Fibroblast of skin of left quadriceps (primary cell): ENCODE data around the gene ARL8B.
"Not testable (repeated sequence)": the region's sequence is repeated elsewhere in the genome, so short reads cannot be mapped to it uniquely, and the experiment has no call there.

ENCODE experiments used
- DNase-seq, 2 experiments: peaks; one replicate each; pipeline ENCODE4 v3.0.0-alpha.2; 2013; ENCODE audit warnings: low read depth in 2 of 2

Gene ARL8B

DNA sequence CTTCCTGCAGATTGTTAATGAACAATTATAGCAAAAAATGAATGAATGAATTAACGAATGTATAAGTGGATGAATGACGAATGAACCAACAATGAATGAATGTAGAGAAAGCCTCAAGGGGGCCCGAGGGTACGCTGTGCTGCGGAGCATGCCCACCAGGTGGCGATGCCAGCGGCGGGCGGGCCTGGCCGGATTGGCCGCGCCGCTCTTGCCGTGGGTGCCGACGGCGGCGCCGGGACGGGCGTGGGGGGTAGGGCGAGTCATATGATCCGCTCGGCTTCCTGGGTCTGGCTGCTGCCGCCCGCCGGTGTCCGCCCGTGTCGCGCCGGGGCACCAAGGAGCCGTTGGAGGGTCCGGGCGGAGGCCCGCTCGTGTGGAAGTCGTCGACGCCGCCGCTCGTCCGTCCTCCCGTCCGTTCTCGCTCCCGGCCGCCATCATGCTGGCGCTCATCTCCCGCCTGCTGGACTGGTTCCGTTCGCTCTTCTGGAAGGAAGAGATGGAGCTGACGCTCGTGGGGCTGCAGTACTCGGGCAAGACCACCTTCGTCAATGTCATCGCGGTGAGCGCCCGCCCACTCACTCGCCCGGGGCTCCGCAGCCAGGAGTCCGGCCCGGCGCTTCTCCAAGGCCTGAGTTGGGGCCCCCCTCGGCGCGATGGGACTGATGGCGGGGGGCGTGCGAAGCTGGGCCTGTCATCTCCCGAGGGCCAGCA, at the start of gene ARL8B:
Gene ARL8B, plus strand, starts transcription at position 263 of the 711 bp plus-strand sequence. Its CDS starts 174 bp downstream, at position 437.
- DNase-seq, result peak; percentile 68 to 74

DNA sequence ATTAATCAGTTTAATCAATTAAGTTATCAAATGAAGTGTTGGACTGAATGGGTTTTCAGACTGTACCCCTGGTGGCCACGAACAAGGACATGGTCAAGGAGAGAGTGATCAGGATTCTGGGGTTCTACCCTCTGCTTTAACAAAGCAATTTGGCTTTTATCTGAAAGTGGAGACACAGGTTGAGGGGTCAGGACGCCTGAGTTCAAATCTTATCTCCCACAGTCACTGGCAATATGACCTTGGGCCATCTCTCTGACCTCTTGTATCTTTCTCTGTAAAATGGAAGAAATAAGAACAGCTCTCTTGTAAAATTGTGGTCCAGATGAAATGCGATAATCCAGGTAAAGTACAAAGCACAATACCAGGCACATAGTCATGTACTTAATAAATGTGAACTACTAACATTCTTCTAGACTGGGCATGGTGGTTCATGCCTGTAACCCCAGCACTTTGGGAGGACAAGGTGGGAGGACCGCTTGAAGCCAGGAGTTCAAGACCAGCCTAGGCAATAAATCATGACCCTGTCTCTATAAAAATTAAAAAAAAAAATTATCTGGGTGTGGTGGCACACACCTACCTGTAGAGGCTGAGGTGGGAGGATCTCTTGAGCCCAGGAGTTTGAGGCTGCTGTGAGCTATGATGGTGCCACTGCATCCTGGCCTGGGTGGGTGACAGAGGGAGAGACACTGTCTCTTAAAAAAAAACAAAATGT, 48.6 kb upstream of the ARL8B start:
- DNase-seq, result no peak

DNA sequence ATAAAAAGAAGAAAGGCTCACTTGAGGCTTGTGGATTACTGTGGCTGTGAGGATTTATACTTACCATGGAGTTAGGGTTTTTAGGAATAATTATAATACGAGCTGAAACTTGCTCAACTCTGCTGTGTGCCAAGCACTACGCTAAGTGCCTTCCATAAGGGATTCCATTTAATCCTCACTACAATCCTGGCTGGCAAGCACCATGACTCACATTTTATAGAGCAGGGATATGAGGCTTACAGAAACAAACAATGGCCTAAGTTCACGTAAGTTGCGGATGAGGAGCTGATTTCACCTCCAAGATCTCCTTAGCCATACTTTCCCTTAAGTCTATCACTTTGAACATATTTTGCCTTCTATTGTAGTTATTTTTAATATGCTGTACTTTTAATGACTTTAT, 43.9 kb upstream of the ARL8B start:
- no peak for DNase-seq

DNA sequence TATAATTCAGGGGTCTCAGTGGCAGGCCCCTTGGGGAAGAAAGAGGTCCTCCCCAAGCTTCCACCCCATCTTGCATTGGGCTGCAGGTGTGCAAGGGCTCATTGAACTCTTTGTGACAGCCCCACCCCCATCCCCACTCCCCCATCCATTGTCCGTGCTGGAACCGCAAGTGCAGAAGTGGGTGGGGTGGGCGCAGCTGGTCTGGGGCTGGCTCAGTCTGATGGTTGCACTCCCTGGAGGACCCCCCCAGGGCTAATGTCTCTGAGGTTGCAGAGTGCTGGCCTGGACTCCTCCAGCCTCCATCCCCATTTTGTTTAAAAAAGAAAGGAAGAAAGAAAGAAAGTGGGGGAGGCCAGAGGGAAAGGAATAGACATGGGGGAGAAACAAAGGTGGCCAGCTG, 42.3 kb upstream of the ARL8B start:
- DNase-seq, result no peak

DNA sequence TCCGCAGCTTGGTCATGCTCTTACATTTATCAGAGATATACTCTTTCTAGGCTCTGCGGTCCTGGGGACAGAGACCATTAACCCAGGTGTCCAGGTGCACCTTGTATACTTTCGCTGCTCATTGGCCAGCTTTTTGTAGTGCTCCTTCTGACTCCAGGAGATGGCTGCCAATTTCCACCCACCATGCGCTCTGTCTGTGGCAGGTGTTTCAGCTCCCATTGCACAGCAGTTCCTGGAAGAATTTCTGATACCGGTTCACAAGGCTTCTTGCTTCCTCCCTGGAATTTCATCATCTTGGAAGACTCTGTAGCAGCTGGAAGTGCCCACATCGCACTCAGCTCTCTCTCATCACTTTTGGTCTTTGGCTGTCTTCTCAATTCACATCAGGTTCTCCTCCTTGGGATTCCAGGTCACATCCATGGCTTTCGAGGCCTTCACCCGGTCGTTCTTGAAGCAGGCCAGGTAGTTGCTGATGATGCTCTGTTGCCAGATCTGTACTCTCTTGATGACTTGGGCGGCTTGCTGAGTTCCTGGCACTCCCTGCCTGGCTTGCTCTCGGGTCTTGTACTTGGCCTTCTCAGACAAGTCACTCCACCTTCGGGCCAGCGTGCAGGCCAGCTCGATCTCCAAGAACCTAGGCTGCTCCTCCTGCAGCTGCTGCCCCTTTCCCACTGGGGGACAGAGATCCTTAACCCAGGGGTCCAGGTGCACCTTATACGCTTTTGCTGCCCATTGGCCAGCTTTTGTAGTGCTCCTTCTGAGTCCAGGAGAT, 41.1 kb upstream of the ARL8B start:
- no peak for DNase-seq

DNA sequence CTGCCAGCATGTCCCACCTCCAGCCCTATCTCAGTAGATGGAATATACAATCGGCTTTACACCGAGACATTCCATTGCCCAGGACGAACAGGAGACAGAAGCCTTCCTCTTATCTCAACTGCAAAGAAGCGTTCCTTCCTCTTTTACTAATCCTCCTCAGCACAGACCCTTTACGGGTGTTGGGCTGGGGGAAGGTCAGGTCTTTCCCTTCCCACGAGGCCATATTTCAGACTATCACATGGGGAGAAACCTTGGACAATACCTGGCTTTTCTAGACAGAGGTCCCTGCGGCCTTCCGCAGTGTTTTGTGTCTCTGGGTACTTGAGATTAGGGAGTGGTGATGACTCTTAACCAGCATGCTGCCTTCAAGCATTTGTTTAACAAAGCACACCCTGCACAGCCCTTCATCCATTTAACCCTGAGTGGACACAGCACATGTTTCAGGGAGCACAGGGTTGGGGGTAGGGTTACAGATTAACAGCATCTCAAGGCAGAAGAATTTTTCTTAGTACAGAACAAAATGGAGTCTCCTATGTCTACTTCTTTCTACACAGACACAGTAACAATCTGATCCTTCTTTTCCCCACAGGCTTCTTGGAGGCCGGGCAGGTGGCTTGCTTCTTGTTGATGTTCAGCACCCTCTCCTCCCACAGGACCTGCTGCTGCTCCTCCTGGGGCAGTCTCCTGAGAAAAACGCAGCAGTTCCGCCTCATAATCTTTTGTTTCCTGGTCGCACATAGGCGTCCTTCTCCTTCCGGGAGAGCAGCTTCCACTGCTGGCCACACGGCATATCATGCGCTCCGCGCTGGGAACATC, 39.9 kb upstream of the ARL8B start:
- DNase-seq, result not testable (repeated sequence)

DNA sequence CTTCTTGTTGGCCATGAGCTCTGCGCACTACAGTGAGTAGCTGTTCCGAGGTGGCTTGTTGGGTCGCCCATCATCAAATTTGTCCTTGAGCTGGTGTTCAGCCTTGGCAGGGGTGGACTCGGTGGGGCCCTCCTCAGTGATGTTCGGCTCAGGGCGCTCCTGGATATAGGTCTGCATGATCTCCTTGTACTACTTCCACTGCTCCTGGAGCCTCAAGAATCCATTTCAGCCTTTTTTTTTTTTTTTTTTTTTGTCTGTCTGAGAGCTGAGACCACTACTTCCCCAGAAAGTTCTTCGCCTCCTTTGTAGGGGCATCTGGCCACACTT, 39.3 kb upstream of the ARL8B start:
- DNase-seq, result no peak

DNA sequence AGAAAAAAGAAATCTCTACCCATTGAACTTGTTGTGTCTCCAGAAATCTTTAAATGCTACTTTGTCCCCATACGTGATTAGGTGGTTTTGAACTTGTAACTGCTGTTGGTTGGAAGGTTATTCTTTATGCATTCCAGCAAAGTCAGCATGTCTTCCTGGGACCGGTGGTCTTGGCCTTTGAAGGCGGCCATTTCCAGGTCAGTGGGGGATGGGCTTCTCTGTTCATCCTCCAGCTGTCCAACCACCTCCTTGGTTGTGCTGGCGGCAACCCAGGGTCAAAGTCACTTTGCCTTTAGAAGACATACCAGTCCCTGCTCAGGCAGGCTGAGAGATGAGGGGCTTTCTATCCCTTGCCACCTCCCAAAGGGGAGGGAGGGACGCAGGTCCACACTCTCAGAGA, 37.9 kb upstream of the ARL8B start:
- DNase-seq, result no peak

DNA sequence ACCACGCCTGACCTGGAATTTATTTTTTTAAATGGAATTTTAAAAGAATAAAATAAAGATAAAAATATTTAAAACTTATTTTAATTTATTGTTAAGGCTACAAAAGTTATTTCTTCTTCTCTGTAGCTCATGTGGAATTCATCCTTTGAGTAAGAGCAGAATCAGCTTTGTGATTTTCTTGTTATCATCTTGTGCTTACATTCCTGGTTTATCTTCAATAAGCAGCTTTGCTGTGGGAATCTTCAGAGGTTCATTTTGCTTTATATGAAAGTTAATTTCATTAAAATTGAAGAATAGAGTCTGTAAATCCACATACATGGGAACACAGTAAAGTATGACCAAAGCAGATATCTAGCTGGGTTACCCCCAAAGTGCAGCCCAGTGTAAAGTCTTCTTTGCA, 35.4 kb upstream of the ARL8B start:
- DNase-seq, result no peak

DNA sequence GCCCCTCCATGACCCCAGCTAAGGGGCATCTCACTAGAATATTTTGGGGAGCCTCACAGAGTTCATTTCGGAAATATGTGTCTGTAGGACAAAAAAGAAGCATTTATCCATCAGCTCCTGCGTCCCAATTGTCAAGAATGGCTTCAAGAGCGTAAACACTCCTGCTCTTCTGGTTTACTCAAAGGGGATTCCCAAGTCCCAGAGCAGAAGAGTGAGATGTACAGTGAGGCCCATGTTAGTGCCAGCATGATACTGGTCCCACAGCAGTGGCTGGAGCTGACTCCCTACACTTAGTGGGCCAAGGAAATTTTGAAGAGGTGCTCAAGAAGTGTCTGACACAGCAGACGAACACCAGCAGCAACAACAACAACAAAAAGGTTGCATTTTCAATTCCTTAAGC, 34.9 kb upstream of the ARL8B start:
- DNase-seq, result no peak

DNA sequence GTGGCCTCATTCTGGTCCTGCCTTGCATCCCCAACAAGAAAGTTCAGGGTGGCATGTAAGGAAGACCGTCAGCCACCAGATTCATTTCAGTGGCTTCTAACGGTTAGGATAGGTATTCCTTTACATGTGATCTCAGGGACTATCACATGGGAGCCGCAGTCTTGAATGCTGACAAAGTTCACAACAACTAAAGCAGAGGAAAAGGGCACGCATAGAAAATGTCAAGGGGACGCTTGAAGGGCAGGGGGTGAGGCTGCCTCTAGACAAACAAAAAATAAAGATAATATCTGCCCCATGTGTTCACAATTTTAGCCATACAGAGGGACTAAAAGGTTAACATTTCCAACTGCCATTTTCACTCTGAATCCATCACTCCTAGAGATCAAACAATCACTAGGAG, 31.9 kb upstream of the ARL8B start:
- no peak for DNase-seq

DNA sequence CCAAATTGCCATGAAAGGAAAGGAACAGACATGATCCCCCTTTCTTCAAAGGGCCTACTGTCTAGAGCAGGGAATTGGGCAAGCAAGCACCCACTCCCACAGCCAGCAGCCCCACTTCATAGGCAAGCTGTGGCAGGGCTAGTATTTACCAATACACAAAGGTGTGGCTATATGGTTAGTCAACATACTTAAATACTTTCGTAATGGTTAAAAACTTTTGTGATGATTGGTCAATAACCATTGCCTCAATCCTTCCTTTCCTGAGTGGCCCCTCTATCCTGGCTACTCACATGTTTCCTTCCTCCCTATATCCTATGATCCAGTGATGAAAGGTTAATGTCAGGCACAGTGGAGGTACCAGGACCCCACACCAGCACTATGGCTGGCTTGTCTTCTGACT, 30.1 kb upstream of the ARL8B start:
- no peak for DNase-seq

DNA sequence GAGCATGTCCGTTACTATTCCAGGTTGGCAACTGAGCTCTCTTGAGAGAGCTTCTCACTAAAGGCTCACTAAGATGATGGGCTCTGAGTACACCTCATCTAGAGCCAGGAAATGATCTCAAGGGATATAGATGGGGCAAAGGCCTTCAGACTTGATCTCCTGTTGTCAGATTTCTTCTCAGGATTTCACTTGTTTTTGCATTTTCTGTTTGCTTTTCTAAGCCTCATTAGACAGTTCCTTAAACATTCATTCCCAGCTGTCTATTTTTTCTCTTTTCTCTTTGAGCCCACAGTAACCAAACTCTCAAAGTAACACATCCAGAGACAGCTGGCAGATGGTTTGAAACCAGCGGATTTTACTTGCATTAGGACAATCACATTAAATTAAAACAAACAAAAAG, 28.4 kb upstream of the ARL8B start:
- no peak for DNase-seq

DNA sequence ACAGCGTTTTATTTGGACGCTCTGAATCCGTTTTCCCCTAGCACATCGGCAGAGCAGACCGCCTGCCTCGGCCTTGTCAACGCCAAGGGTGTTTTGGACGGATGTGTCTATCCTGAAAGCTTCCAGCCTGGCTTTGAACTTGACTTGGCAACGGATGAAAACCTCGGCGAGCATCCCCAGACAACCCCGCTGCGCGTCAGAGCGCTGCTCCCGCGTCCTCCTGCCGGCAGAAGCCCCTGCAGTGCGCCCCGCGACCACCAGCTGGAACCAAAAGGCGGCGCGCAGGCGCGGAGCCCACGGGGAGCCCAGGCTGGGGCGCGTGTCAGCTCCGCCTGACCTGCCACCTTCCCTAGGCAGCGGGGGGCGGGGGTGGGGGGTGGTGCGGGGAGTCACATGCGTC, 26.2 kb upstream of the ARL8B start:
- DNase-seq, result no peak

DNA sequence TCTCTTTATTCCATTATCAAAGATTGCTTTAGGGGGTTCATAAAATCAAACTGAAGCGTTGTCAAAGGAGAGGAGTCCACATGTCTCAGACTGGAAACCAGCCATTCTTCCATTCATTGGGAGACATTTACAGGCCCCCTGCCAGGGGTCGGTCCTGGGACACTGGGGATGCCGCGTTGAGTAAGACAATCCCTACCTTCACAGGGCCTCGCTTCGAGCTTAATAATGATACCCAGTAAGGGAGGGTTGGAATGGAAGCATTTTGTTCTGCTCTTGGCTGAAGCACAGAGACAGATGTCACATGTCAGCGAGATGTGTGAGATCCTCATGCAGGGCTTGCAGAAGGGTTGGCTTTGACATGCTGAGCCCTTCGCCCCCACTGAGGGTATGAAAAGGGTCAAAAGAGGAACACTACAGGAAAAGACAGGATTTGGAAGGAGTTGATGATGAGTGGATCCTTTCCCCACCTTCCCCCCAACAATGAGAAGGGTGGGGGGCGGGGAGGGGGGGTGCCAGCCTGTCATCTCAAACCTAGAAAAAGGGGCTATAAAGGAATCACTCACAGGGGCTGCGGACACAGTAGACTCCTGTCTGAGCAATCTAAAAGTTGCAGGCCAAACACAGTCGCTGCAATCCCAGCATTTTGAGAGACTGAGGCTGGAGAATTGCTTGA, 25.6 kb upstream of the ARL8B start:
- DNase-seq, result no peak

DNA sequence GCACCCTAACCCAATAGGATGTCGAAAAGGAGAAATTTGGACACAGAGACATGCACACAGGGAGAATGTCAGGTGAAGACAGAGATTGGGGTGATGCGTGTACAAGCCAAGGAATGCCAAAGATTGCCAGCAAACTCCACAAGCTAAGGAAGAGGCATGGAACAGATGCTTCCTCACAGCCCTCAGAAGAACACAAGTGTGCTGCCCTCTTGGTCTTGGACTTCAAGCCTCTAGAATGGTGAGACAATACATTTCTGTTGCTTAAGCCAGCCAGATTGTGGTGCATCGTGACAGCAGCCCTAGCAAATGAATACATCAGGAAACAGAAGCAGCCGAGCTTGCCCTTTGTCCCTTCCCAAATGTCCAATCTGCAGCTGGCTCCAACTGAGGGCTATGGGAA, 23.7 kb upstream of the ARL8B start:
- DNase-seq, result no peak

DNA sequence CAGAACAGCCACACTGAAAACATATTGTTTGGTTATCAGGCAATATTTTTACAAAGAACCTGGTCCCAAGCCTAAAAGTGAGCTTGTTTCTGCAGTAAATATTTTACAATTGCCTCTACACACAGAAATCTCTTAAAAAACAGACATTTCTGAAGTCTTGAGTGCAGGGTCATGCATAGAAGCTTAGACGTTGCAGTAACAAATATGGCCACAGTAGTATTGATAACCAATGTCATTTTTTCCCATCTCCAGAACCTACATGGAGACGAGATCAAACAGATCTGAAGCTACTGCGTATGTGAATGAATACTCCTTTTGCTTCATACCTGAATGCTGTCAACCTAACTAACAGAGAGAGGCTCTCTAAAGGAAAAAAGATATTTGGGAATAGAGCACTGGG, 19.6 kb upstream of the ARL8B start:
- no peak for DNase-seq

DNA sequence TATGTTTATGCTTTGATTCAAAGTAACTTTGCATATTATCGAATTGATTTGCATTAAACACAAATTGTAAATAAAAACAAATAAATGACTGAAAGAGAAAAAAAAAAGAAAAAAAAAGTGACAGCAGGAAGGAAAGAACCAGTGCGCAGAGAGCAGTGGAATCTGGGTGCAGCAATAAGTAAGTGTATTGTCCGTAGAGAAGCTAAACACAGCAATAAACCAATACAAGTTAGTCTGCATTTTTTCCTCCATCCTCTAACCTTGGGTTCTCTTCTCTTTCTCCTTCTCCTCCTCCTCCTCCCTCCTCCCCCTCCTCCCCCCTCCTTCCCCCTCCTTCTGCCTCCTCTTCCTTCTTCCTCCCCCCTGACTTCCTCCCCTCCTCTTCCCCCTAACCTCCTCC, 18.3 kb upstream of the ARL8B start:
- DNase-seq, result no peak

DNA sequence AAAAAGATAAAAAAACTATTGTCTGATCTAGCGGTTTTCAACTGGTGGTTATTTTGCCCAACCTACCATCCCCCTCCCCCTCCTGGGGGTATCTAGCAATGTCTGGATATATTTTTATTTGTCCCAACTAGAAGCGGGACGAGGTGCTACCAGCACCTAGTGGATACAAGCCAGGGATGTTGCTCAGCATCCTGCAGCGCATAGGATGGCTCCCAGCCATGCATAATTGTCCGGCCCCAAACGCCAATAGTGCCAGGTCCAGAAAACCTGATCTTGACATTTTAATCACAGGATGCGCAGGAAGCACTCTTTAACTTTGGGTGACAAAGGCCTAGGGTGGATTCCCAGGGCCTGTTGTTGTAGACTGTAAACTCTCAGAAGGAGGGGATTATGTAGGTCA, 17.0 kb upstream of the ARL8B start:
- no peak for DNase-seq

DNA sequence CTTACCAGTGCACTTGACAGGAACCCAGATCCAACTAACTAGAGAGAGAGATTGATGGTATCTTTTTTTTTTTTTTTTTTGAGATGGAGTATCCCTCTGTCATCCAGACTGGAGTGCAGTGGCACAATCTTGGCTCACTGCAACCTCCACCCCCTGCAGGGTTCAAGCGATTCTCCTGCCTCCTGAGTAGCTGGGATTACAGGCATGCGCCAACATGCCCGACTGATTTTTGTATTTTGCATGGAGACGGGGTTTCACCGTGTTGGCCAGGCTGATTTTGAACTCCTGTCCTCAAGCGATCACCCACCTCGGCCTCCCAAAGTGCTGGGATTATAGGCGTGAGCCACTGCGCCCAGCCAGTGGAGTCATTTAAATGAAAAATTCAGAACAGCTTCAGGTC, 15.7 kb upstream of the ARL8B start:
- DNase-seq, result not testable (repeated sequence)

DNA sequence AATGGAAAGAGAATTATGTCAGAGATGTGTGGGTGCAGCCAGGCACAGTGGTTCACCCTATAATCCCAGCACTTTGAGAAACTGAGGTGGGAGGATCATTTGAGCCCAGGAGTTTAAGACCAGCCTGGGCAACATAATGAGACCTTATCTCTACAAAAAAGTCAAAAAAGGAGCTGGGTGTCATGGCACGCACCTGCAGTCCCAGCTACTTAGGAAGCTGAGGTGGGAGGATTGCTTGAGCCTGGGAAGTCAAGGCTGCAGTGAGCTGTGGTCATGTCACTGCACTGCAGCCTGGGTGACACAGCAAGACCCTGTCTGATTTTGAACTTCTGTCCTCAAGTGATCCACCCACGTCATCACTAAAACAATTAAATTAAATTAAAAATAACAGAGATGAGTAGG, 15.2 kb upstream of the ARL8B start:
- not testable (repeated sequence) for DNase-seq

DNA sequence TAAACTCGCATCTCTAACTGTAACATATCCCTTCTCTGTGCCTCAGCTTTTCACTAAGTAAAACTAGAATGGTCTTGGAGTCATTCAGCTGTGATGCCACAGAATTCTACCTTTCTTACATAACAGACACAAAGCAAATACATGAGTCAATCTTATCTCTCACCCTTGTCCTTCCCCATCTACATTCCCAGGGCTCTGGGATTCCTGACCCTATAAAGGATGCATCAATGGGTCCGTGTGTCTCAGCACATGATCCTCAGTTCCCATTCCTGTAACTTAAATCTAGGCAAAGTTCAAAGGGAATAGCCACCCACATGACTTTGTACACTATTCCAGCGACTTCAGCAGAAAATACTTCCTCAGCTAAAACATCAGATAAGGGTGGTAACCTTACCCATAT, 11.8 kb upstream of the ARL8B start:
- no peak for DNase-seq
